Urinary bladder (tissue), 4 donors: ENCODE measurements around the gene B4GALT4. TPM values are rescaled to one million over a fixed set of nuclear protein-coding genes. Genes with fewer than 3 reads are reported as not detected.
"Not testable (repeated sequence)": the region's sequence is repeated elsewhere in the genome, so short reads cannot be mapped to it uniquely, and the experiment has no call there.

Experiments
- DNase-seq: peaks from one replicate; pipeline ENCODE4 v3.0.0-alpha.2; 2015; ENCODE audit errors: extremely low spot score
- H3K27ac ChIP-seq: one replicate; pipeline ENCODE4 v1.5.1; 2013; ENCODE audit warnings: low read depth, mild to moderate bottlenecking, moderate library complexity
- H3K36me3 ChIP-seq: one replicate; pipeline ENCODE4 v1.6.1; 2013; ENCODE audit warnings: mild to moderate bottlenecking, moderate library complexity; ENCODE audit not compliant: insufficient read depth
- H3K4me1 ChIP-seq: one replicate; pipeline ENCODE4 v1.6.1; 2013; ENCODE audit warnings: mild to moderate bottlenecking, moderate library complexity; ENCODE audit not compliant: insufficient read depth
- H3K4me3 ChIP-seq: one replicate; pipeline ENCODE4 v1.5.1; 2013; ENCODE audit warnings: low read depth, low read length
- WGBS: extraction: QIAGEN DNeasy Blood & Tissue Kit; methylation state at CpG from one replicate; pipeline ENCODE4 v1.1.7; 2013; 5-methylcytosine and 5-hydroxymethylcytosine counted together
- polyA plus RNA-seq: library from polyadenylated mRNA; stranded (reverse); fragments of 200-250 nt; gene quantifications from one replicate; pipeline ENCODE4 v1.2.3, GENCODE V29; 2013
- total RNA-seq: library from RNA; depleted of rRNA; stranded (reverse); fragments of >200 nt; gene quantifications from one replicate; pipeline ENCODE4 v1.2.3, GENCODE V29; 2014
- donor health status: healthy with polysubstance abuse.
- donor health status: healthy.

Gene B4GALT4
- total and polyA plus RNA-seq, 2 donors = 18.8 to 23.2 TPM

- WGBS = 78% methylated on average over 2 of the region's 2 CpGs
- no peaks in the 10 kb centered on the region for H3K4me1 ChIP-seq
- DNase-seq = no peak
Observed at GRCh38 chr3:119245778-119246177, 5.1 kb upstream of the B4GALT4 start.

GRCh38 chr3:119243712-119244111, 3.0 kb upstream of the B4GALT4 start:
- Histone ChIP-seq H3K4me3 (no peak overlapping the region), H3K36me3 (no peaks in the 10 kb centered on the region), H3K27ac (no peak overlapping the region), H3K4me1 (no peaks in the 10 kb centered on the region)
- DNase-seq = no peak

More at GRCh38 chr3:119245778-119246177, 5.1 kb upstream of the B4GALT4 start:
- no peaks in the 10 kb centered on the region for H3K36me3 ChIP-seq
- H3K4me3 ChIP-seq = no peak overlapping the region
- H3K27ac ChIP-seq = no peak overlapping the region

- H3K36me3 ChIP-seq, H3K4me3 ChIP-seq, H3K27ac ChIP-seq, H3K4me1 ChIP-seq, DNase-seq: not testable (repeated sequence)
- WGBS = 82% methylated on average over 7 of the region's 7 CpGs
Observed at GRCh38 chr3:119243058-119243529, 2.4 kb upstream of the B4GALT4 start.

GRCh38 chr3:119242387-119243057, 1.8 kb upstream of the B4GALT4 start:
- DNase-seq, H3K4me3 ChIP-seq, H3K4me1 ChIP-seq, H3K27ac ChIP-seq, H3K36me3 ChIP-seq: not testable (repeated sequence)
- WGBS = 95% methylated on average over 49 of the region's 49 CpGs

- WGBS = 3% methylated on average over 16 of the region's 16 CpGs
- peak overlapping the region; percentile 95 for H3K27ac ChIP-seq
- DNase-seq = no peak
- H3K4me1 ChIP-seq = peaks cover 2% of the 10 kb centered on the region
- H3K4me3 ChIP-seq = peak overlapping the region; percentile 88
- H3K36me3 ChIP-seq = peaks cover 2% of the 10 kb centered on the region
Observed at GRCh38 chr3:119240101-119240590, 532 bp downstream of the B4GALT4 start.

GRCh38 chr3:119239206-119239820, 1.4 kb downstream of the B4GALT4 start:
- Histone ChIP-seq H3K27ac (no peak overlapping the region), H3K4me3 (peak overlapping the region; percentile 88), H3K4me1 (peaks cover 2% of the 10 kb centered on the region), H3K36me3 (peaks cover 2% of the 10 kb centered on the region)
- 43% methylated on average over 5 of the region's 5 CpGs for WGBS
- no peak for DNase-seq

- no peak overlapping the region for H3K4me3 ChIP-seq
- WGBS = 74% methylated on average over 4 of the region's 4 CpGs
- H3K4me1 ChIP-seq = peaks cover 2% of the 10 kb centered on the region
- peaks cover 2% of the 10 kb centered on the region for H3K36me3 ChIP-seq
- DNase-seq = no peak
- no peak overlapping the region for H3K27ac ChIP-seq
Observed at GRCh38 chr3:119238363-119238762, 2.3 kb downstream of the B4GALT4 start.

GRCh38 chr3:119237299-119237698, 3.4 kb downstream of the B4GALT4 start:
- no peak for DNase-seq
- Histone ChIP-seq H3K4me1 (peaks cover 2% of the 10 kb centered on the region), H3K36me3 (peaks cover 2% of the 10 kb centered on the region), H3K4me3 (no peak overlapping the region), H3K27ac (no peak overlapping the region)

- Histone ChIP-seq H3K4me3 (no peak overlapping the region), H3K4me1 (peaks cover 2% of the 10 kb centered on the region), H3K27ac (no peak overlapping the region), H3K36me3 (peaks cover 2% of the 10 kb centered on the region)
- no peak for DNase-seq
- WGBS = 88% methylated on average over 7 of the region's 7 CpGs
Observed at GRCh38 chr3:119236756-119237155, 3.9 kb downstream of the B4GALT4 start.

- Histone ChIP-seq H3K4me1 (peaks cover 2% of the 10 kb centered on the region), H3K4me3 (no peak overlapping the region), H3K27ac (no peak overlapping the region), H3K36me3 (peaks cover 2% of the 10 kb centered on the region)
- DNase-seq = no peak
- WGBS = 82% methylated on average over 1 of the region's 1 CpG
Observed at GRCh38 chr3:119235151-119235550, 5.5 kb downstream of the B4GALT4 start.

- peaks cover 2% of the 10 kb centered on the region for H3K4me1 ChIP-seq
- H3K36me3 ChIP-seq = peaks cover 2% of the 10 kb centered on the region
- WGBS = 83% methylated on average over 1 of the region's 1 CpG
- DNase-seq = no peak
- H3K27ac ChIP-seq = no peak overlapping the region
- H3K4me3 ChIP-seq = no peak overlapping the region
Observed at GRCh38 chr3:119234610-119235009, 6.1 kb downstream of the B4GALT4 start.

- H3K4me3 ChIP-seq = no peak overlapping the region
- DNase-seq = no peak
- H3K4me1 ChIP-seq = no peaks in the 10 kb centered on the region
- H3K27ac ChIP-seq = no peak overlapping the region
- H3K36me3 ChIP-seq = peaks cover 7% of the 10 kb centered on the region
Observed at GRCh38 chr3:119230745-119231144, 9.9 kb downstream of the B4GALT4 start.

GRCh38 chr3:119230071-119230470, 10.6 kb downstream of the B4GALT4 start:
- no peak overlapping the region for H3K27ac ChIP-seq
- H3K4me1 ChIP-seq = no peaks in the 10 kb centered on the region
- peaks cover 5% of the 10 kb centered on the region for H3K36me3 ChIP-seq
- no peak for DNase-seq
- H3K4me3 ChIP-seq = no peak overlapping the region
- WGBS = 88% methylated on average over 7 of the region's 7 CpGs

GRCh38 chr3:119229190-119229589, 11.5 kb downstream of the B4GALT4 start:
- Histone ChIP-seq H3K4me1 (no peaks in the 10 kb centered on the region), H3K36me3 (peaks cover 5% of the 10 kb centered on the region), H3K27ac (no peak overlapping the region), H3K4me3 (no peak overlapping the region)
- no peak for DNase-seq
- WGBS = 90% methylated on average over 7 of the region's 7 CpGs
